CD4-positive, alpha-beta T cell treated with Interferon gamma for 1 hour (primary cell): ENCODE measurements around the gene HELT.
"Not testable (repeated sequence)": the region's sequence is repeated elsewhere in the genome, so short reads cannot be mapped to it uniquely, and the experiment has no call there.

ENCODE experiments used
- DNase-seq: peaks from one replicate; pipeline ENCODE4 v3.0.0-alpha.2; 2020

HELT gene

DNA sequence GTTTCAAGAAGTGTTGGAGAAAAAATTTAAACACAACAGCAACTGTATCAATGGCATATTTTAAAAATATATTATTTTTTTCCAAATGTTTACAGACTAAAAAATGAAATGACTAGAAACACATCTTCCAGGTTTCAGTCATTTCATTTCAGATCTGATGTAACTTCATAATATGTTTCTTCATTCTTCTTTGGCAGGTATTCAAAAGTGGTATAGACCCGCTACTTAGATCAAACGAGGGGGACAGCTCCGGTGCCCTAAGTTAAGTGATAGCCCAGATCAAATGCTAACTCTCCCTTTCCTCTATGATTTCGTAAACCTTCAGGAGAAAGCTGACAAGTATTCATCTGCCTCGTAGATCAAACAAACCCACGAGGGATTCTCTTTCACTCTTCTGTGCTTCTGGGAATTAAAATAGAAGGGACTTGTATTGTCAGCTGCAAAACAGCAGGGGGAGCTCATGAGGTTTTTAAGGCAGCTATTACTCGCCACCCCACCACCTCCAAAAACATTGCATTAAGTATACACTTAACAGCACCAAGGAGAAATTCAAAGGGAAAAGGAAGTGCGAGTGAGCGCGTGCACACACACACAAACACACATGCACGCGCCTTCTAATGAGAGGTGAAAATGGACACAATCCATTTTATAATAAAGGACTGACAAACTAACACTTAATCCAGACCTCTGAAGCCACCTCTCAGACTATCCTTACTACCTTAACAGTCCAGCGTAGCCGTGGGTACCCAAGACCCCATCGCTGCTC lies 21.4 kb downstream of the HELT start:
- DNase-seq, result peak; percentile 25

DNA sequence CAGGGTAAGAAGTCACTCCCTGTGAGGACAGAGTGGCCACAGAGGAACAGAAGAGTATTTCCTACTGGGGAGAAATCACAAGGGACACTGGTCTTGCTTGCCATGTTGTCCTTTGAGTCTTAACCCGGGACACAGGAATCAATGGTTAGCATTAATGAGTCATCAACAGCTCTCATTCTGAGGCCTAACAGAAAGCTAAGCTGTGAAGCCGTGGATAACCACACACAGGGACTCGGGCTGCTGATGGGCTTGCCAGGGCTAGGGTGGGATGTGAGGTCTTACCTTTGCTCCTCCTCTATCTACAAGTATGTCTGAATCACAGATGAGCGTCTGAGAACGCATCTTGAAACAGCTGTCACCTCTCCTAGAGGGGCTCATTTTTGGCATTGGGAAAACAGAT lies 22.2 kb downstream of the HELT start:
- DNase-seq, result no peak

DNA sequence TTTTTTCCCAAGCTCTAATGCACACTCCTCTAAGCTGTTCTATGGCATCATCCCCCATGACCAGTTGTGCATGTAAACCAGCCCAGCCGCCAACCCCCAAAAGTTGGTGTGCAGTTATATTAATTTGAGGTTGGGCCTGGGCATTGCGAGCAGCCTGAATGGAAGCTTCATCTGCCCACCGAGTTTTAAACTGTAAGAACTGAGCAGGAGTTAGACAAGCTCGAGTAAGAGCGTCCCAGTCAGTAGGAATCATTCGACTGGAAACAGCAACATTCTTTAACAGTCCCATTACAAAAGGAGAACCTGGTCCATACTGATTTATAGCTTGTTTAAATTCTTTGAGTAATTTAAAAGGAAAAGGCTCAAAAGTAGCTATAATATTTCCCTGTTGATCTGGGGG lies 32.0 kb downstream of the HELT start:
- DNase-seq, result not testable (repeated sequence)

DNA sequence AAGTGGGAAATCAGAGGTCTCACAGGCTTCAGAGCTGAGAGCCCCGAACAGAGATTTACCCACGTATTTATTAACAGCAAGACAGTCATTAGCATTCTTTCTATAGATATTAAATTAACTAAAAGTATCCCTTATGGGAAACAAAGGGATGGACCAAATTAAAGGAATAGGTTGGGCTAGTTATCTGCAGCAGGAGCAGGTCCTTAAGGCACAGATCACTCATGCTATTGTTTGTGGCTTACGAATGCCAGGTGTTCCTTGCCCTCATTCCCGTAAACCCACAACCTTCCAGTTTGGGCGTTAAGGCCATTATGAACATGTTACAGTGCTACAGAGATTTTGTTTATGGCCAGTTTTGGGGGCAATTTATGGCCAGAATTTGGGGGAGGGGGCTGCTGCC lies 33.0 kb downstream of the HELT start:
- not testable (repeated sequence) for DNase-seq

DNA sequence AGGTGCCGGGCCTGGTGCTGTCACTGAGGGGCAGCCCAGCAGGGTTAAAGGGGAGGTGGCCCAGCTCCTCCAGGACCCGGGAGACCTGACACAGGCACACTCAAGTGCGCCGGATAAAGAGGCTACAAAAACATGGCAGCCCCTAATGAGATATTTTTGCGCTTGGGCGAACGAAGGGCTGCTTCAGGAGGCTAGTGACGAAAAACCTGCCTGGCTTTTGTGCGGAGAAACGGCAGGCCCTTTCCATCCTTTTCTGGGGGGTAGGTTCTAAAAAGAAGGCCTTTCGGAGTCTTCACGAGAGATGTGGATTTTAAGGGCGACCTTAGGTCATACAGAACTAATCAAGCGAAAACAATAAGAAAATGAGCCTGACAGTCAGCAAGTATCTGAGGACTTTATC lies 35.5 kb downstream of the HELT start:
- no peak for DNase-seq

DNA sequence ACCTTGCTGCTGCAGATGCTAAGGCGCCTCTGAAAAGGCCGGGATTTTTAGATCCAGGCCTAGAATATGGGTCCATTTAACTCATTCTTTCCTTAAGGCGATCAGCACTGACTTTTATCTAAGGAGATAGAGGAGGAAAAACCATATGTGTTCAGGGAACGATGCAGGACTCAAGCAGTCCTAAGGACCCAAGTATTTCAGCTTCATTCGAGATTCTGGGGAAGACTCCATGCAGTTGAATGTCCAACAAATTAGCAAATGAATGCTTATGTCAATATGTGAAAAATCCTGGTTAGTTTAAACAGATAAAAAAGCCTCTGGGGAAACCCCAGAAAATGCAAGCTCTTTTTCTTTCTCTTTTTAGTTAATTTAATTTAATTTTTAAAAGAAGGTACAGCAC lies 36.0 kb downstream of the HELT start:
- DNase-seq, result no peak

DNA sequence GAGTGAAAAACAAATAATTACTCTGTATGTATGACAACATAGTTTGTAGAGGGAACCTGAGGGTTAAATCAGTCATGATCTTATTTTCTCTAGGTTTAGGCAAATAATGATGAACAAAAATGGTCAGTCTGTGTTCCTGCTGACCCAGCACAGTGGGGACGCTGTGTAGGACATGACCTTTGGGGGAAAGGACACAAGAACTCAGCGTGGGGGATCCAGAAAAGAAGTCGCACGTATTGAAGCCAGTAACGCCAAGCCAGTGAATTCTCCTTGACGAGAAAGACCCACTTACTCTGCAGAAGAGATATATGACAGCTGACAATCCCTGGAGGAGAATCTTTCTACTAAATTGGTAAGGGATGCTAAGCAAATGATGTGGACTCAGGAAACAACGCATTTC lies 36.6 kb downstream of the HELT start:
- no peak for DNase-seq

DNA sequence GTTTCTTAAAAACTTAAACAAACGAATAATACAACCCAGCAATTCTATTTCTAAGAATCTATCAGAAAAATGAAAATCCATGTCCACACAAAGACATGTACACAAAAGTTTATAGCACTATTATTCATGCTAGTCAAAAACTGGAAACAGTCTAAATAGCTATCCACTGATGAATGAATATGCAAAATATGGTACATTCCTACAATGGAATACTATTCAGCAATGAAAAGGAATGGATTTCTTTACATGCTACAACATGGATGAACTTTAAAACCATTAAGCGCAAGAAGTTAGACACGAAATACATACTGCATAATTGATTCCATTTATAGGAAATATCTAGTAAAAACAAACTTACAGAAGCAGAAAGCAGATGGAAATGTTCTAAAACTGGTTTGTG lies 43.3 kb downstream of the HELT start:
- DNase-seq, result no peak

DNA sequence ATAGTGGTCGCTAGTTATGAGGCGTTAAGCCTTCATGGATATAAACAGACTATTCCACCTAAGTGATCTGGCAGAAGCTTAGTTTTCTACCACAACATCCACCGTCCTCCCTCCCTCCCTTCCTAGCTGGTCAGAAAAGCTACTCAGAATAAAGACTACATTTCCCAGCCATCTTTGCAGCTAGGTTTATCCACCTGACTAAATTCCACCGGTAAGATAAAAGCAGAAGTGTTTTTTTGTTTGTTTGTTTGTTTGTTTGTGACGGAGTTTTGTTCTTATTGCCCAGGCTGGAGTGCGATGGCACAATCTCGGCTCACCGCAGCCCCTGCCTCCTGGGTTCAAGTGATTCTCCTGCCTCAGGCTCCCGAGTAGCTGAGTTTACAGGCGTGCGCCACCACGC lies 44.3 kb downstream of the HELT start:
- DNase-seq, result no peak

DNA sequence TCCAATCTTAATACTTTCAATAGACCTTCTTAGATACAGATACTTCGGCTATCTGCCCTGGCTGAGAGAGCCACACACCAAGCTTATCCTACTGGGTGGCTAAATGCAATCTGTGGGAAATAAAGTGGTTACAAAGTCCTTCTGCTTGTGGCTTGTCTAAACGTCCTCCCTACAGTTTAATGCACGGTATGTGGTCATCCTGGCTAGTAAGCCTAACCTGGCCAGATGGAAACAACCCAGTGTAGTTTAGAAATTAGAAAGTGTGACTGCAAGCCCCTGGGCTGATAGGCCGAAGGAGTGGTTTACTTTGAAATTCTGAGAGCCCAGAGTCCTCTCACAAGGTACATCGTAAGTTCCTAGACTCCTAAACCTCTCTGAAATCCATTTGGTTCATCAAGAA lies 47.9 kb downstream of the HELT start:
- no peak for DNase-seq

DNA sequence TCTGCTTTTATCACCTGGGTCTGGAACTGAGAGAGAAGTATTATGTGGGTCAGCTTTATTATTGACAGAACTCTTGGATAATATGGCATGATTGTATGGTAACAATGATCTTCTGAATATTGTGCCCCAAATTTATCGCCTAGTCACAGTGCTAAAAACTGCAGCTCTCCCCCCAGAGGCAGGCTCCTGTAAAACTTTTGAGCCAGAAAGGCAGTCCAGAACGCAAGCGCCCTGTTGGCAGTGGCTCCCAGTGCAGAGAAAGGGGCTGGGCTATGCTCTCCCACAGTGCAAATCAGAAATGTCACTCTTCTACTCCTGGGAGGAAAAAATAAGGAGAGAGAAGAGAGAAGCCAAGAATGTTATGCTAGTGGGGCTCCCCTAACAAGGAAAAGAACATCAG lies 50.5 kb downstream of the HELT start:
- no peak for DNase-seq
